HG02852 (cell line): ENCODE data around the gene KAT5.
"Not testable (repeated sequence)": the region's sequence is repeated elsewhere in the genome, so short reads cannot be mapped to it uniquely, and the experiment has no call there.

Experiments
- ATAC-seq: cut with Tn5 transposase; IDR thresholded peaks from one replicate; pipeline ENCODE4 v1.9.1; 2021; ENCODE audit warnings: mild to moderate bottlenecking, moderate library complexity; ENCODE audit not compliant: unreplicated experiment

The KAT5 gene

GRCh38 chr11:65708451-65708850 is 3.6 kb upstream of the KAT5 start:
- ATAC-seq = no peak

- ATAC-seq = no peak
Observed at GRCh38 chr11:65709661-65710060, 2.4 kb upstream of the KAT5 start.

GRCh38 chr11:65710421-65710820 is 1.6 kb upstream of the KAT5 start:
- ATAC-seq = no peak

- no peak for ATAC-seq
Observed at GRCh38 chr11:65712633-65713076, 603 bp downstream of the KAT5 start.

- ATAC-seq = no peak
Observed at GRCh38 chr11:65713212-65713969, 1.3 kb downstream of the KAT5 start.

- ATAC-seq = no peak
Observed at GRCh38 chr11:65714433-65714832, 2.4 kb downstream of the KAT5 start.

GRCh38 chr11:65716302-65716701 is 4.2 kb downstream of the KAT5 start:
- ATAC-seq = no peak

- no peak for ATAC-seq
Observed at GRCh38 chr11:65716774-65717405, 4.8 kb downstream of the KAT5 start.

- ATAC-seq = no peak
Observed at GRCh38 chr11:65717906-65718305, 5.9 kb downstream of the KAT5 start.

GRCh38 chr11:65718531-65718930 is 6.5 kb downstream of the KAT5 start:
- no peak for ATAC-seq

GRCh38 chr11:65718964-65719492 is 7.0 kb downstream of the KAT5 start:
- ATAC-seq = no peak

GRCh38 chr11:65719871-65720210 is 7.8 kb downstream of the KAT5 start:
- peak; percentile 11 for ATAC-seq

GRCh38 chr11:65720211-65720934 is 8.3 kb downstream of the KAT5 start, which contains the start of gene RNASEH2C:
Gene RNASEH2C, minus strand, starts transcription at chr11:65720798. Its CDS starts 40 bp downstream, at chr11:65720758.
- peak; percentile 76 for ATAC-seq

GRCh38 chr11:65722261-65722660 is 10.2 kb downstream of the KAT5 start:
- ATAC-seq = no peak

GRCh38 chr11:65726660-65727059 is 14.6 kb downstream of the KAT5 start:
- no peak for ATAC-seq

GRCh38 chr11:65727865-65728264 is 15.8 kb downstream of the KAT5 start:
- no peak for ATAC-seq

- ATAC-seq = no peak
Observed at GRCh38 chr11:65730461-65730860, 18.4 kb downstream of the KAT5 start.

GRCh38 chr11:65735111-65735510 is 23.1 kb downstream of the KAT5 start:
- not testable (repeated sequence) for ATAC-seq

GRCh38 chr11:65736810-65737209 is 24.8 kb downstream of the KAT5 start:
- ATAC-seq = no peak

GRCh38 chr11:65739022-65739421 is 27.0 kb downstream of the KAT5 start:
- ATAC-seq = no peak

GRCh38 chr11:65741185-65741584 is 29.1 kb downstream of the KAT5 start:
- ATAC-seq = no peak

- no peak for ATAC-seq
Observed at GRCh38 chr11:65742353-65742752, 30.3 kb downstream of the KAT5 start.
